CD4-positive, alpha-beta T cell treated with Interleukin-4 for 1 hour (primary cell): ENCODE measurements around the gene GSE1.
"Not testable (repeated sequence)": the region's sequence is repeated elsewhere in the genome, so short reads cannot be mapped to it uniquely, and the experiment has no call there.

Experiments used
- DNase-seq, 2 donors: peaks; one replicate each; pipeline ENCODE4 v3.0.0-alpha.2; 2020 to 2022

Gene GSE1

GRCh38 chr16:85592277-85592676, 20.8 kb upstream of the GSE1 start:
- DNase-seq = not testable (repeated sequence)

- no peak for DNase-seq
Observed at GRCh38 chr16:85592700-85593493, 20.2 kb upstream of the GSE1 start.

- no peak for DNase-seq
Observed at GRCh38 chr16:85593494-85594221, 19.5 kb upstream of the GSE1 start.

- no peak for DNase-seq
Observed at GRCh38 chr16:85594273-85594977, 18.7 kb upstream of the GSE1 start.

- DNase-seq = no peak
Observed at GRCh38 chr16:85594978-85595661, 18.0 kb upstream of the GSE1 start.

GRCh38 chr16:85595812-85596502, 17.2 kb upstream of the GSE1 start:
- no peak for DNase-seq

GRCh38 chr16:85598141-85598540, 15.0 kb upstream of the GSE1 start:
- DNase-seq = no peak

- DNase-seq = no peak
Observed at GRCh38 chr16:85600078-85600477, 13.0 kb upstream of the GSE1 start.

- DNase-seq = no peak
Observed at GRCh38 chr16:85600530-85601271, 12.4 kb upstream of the GSE1 start.

GRCh38 chr16:85601272-85601639, 11.9 kb upstream of the GSE1 start:
- no peak for DNase-seq

- DNase-seq = no peak
Observed at GRCh38 chr16:85601730-85602401, 11.3 kb upstream of the GSE1 start.

- no peak for DNase-seq
Observed at GRCh38 chr16:85602402-85603202, 10.5 kb upstream of the GSE1 start.

- DNase-seq = no peak
Observed at GRCh38 chr16:85603203-85603755, 9.8 kb upstream of the GSE1 start.

- DNase-seq = no peak
Observed at GRCh38 chr16:85604145-85604705, 8.9 kb upstream of the GSE1 start.

- DNase-seq = no peak
Observed at GRCh38 chr16:85605051-85605911, 7.8 kb upstream of the GSE1 start.

GRCh38 chr16:85605912-85606841, 6.9 kb upstream of the GSE1 start:
- DNase-seq = no peak

- DNase-seq = no peak
Observed at GRCh38 chr16:85606904-85607303, 6.2 kb upstream of the GSE1 start.
